Measurements from ENCODE around the gene GRN.

GRN gene

DNA sequence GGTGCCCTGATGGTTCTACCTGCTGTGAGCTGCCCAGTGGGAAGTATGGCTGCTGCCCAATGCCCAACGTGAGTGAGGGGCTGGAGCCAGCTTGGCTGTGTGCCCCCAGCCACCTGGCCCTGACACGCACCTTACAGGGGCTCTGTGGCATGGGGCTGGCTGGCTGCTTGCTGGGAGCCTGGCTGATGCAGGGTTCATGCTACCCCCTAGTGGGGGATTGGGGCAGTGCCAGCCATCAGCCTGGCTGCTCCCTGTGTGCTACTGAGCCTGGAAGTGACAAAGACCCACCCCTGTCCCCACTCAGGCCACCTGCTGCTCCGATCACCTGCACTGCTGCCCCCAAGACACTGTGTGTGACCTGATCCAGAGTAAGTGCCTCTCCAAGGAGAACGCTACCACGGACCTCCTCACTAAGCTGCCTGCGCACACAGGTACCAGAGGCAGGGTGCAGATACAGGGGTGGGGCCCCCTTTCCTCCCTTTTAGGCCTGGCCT, 5.7 kb downstream of the GRN start:
- TF ChIP-seq, protein P1, sequence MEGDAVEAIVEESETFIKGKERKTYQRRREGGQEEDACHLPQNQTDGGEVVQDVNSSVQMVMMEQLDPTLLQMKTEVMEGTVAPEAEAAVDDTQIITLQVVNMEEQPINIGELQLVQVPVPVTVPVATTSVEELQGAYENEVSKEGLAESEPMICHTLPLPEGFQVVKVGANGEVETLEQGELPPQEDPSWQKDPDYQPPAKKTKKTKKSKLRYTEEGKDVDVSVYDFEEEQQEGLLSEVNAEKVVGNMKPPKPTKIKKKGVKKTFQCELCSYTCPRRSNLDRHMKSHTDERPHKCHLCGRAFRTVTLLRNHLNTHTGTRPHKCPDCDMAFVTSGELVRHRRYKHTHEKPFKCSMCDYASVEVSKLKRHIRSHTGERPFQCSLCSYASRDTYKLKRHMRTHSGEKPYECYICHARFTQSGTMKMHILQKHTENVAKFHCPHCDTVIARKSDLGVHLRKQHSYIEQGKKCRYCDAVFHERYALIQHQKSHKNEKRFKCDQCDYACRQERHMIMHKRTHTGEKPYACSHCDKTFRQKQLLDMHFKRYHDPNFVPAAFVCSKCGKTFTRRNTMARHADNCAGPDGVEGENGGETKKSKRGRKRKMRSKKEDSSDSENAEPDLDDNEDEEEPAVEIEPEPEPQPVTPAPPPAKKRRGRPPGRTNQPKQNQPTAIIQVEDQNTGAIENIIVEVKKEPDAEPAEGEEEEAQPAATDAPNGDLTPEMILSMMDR (IDR thresholded peaks at IDR 0.05), result peak; percentile 88
- Histone ChIP-seq H3K4me1 (ENCODE audit: control insufficient read depth in 1 of 2, insufficient read depth in 1 of 2, low read depth in 1 of 2, low read length in 1 of 2) (peaks cover 59 to 69% of the 10 kb centered on the region in 2 experiments), H3K4me3 (ENCODE audit: low read depth in 1 of 2, low read length in 1 of 2) (no peak overlapping the region), H3K9me3 (no peaks in the 10 kb centered on the region), H3K27ac (peak overlapping the region; percentile 6), H3K27me3 (peaks cover 18% of the 10 kb centered on the region), H3K36me3 (peaks cover 50% of the 10 kb centered on the region)

DNA sequence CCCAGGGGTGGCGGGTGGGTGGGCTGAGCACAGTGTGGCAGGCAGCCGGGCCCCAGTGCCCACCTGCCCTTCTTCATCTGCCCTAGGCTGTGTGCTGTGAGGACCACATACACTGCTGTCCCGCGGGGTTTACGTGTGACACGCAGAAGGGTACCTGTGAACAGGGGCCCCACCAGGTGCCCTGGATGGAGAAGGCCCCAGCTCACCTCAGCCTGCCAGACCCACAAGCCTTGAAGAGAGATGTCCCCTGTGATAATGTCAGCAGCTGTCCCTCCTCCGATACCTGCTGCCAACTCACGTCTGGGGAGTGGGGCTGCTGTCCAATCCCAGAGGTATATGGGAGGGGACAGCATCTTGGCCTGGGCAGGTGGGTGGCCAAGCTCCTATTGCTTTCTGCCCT, 6.4 kb downstream of the GRN start:
- no peaks in the 10 kb centered on the region for H3K9me3 ChIP-seq
- H3K36me3 ChIP-seq, result peaks cover 50% of the 10 kb centered on the region
- TF ChIP-seq, protein P1 (IDR thresholded peaks at IDR 0.05), result no peak
- no peak overlapping the region for H3K27ac ChIP-seq
- peaks cover 52 to 62% of the 10 kb centered on the region in 2 experiments for H3K4me1 ChIP-seq (ENCODE audit: control insufficient read depth in 1 of 2, insufficient read depth in 1 of 2, low read depth in 1 of 2, low read length in 1 of 2)
- H3K4me3 ChIP-seq (ENCODE audit: low read depth in 1 of 2, low read length in 1 of 2), result no peak overlapping the region
- H3K27me3 ChIP-seq, result peaks cover 25% of the 10 kb centered on the region

DNA sequence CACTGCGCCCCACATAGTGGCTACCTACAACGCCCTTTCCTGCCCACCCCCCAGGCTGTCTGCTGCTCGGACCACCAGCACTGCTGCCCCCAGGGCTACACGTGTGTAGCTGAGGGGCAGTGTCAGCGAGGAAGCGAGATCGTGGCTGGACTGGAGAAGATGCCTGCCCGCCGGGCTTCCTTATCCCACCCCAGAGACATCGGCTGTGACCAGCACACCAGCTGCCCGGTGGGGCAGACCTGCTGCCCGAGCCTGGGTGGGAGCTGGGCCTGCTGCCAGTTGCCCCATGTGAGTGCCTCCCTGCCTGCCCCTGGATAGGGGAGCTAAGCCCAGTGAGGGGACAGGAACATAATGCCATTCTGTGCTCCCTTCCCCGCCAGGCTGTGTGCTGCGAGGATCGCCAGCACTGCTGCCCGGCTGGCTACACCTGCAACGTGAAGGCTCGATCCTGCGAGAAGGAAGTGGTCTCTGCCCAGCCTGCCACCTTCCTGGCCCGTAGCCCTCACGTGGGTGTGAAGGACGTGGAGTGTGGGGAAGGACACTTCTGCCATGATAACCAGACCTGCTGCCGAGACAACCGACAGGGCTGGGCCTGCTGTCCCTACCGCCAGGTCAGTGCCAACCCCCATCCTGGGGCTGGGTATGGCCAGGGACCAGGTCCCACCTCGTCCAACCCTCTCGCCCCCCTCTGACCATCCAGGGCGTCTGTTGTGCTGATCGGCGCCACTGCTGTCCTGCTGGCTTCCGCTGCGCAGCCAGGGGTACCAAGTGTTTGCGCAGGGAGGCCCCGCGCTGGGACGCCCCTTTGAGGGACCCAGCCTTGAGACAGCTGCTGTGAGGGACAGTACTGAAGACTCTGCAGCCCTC, 7.1 kb downstream of the GRN start:
- Histone ChIP-seq H3K36me3 (peaks cover 50% of the 10 kb centered on the region), H3K4me1 (ENCODE audit: control insufficient read depth in 1 of 2, insufficient read depth in 1 of 2, low read depth in 1 of 2, low read length in 1 of 2) (peaks cover 45 to 55% of the 10 kb centered on the region in 2 experiments), H3K4me3 (ENCODE audit: low read depth in 1 of 2, low read length in 1 of 2) (no peak overlapping the region), H3K27me3 (peaks cover 26% of the 10 kb centered on the region), H3K9me3 (no peaks in the 10 kb centered on the region), H3K27ac (no peak overlapping the region)
- TF ChIP-seq, protein P1 (IDR thresholded peaks at IDR 0.05), result no peak

DNA sequence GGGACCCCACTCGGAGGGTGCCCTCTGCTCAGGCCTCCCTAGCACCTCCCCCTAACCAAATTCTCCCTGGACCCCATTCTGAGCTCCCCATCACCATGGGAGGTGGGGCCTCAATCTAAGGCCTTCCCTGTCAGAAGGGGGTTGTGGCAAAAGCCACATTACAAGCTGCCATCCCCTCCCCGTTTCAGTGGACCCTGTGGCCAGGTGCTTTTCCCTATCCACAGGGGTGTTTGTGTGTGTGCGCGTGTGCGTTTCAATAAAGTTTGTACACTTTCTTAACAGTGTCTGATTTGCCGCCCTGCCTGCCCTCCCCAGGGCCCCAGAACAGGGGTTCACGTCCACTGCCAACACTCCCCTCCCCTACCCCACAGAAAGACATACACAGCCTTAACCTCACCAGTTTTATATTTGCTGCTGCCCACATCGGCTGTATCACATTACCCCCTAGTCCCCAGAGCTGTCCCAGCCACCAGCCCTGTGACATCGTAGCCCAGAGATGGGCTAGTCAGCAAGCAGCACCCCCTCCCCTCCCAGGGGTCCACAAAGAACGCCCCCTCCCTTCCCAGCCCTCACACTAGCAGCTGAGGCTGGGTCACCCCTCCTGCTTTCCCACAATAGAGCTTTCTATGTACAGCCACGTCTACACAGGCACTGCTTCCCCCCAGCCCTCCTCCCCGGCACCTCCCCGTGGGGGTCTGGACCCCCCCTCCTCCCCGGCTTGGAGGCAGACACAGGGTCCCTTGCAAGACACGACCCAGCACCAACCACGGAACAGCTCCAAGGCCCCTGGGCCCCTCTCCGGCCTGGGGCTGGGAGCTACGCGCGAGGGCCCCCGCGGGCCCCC, 7.9 kb downstream of the GRN start:
- TF ChIP-seq, protein P1 (IDR thresholded peaks at IDR 0.05), result no peak
- Histone ChIP-seq H3K27ac (no peak overlapping the region), H3K4me1 (ENCODE audit: control insufficient read depth in 1 of 2, insufficient read depth in 1 of 2, low read depth in 1 of 2, low read length in 1 of 2) (peaks cover 36 to 46% of the 10 kb centered on the region in 2 experiments), H3K4me3 (ENCODE audit: low read depth in 1 of 2, low read length in 1 of 2) (peak overlapping the region; percentile 51 to 58), H3K27me3 (peaks cover 26% of the 10 kb centered on the region), H3K36me3 (peaks cover 50% of the 10 kb centered on the region), H3K9me3 (no peaks in the 10 kb centered on the region)

DNA sequence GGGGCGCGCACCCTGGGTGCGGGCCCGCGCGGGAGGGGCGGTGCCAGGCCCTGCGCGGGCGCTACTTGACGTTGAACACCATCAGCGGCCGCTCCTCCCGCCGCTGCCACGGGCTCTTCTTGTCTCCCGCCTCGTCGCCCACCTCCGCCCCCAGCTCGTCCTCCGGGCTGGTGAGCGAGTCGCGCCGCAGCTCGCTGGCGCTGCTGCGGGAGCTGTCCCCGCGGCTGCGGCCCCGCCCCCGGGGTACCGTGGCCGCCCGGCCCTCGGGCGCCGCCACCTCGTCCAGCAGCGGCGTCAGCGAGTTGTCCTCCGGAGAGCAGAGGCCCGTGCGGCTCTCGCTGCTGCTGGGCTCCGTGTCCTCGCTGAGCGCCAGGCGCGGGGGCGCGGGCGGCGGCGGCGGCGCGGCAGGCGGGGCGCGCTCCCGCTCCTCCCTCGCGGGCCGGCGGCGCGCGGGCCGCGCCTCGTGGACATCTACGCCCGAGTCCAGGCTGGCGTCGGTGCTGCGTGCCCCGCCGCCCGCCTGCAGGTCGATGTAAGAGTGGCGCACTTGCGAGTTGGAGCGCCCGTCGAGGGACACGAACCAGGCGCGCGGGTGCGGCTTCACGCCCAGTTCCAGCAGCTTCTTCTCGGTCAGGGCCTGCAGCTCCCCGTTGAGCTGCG, 8.7 kb downstream of the GRN start:
- peaks cover 29 to 39% of the 10 kb centered on the region in 2 experiments for H3K4me1 ChIP-seq (ENCODE audit: control insufficient read depth in 1 of 2, insufficient read depth in 1 of 2, low read depth in 1 of 2, low read length in 1 of 2)
- no peak overlapping the region for H3K27ac ChIP-seq
- H3K27me3 ChIP-seq, result peaks cover 28% of the 10 kb centered on the region
- TF ChIP-seq, protein P1 (IDR thresholded peaks at IDR 0.05), result no peak
- no peaks in the 10 kb centered on the region for H3K9me3 ChIP-seq
- peak overlapping the region; percentile 51 to 58 for H3K4me3 ChIP-seq (ENCODE audit: low read depth in 1 of 2, low read length in 1 of 2)
- peaks cover 47% of the 10 kb centered on the region for H3K36me3 ChIP-seq
